Measurements from ENCODE around the gene ADCY9. TPM values are rescaled to one million over a fixed set of nuclear protein-coding genes. Genes with fewer than 3 reads are reported as not detected.
"Not testable (repeated sequence)": the region's sequence is repeated elsewhere in the genome, so short reads cannot be mapped to it uniquely, and the experiment has no call there.

The ADCY9 gene
- polyA plus RNA-seq, 1 donor from 2014 or later, result 6.3 TPM

- Histone ChIP-seq H3K4me3 (ENCODE audit: low read length) (no peak overlapping the region), H3K79me2 (replicated peaks; ENCODE audit: insufficient read depth, low read length) (no peaks in the 10 kb centered on the region), H3K9me2 (ENCODE audit: insufficient read depth, low read length) (no peaks in the 10 kb centered on the region), H3K9ac (ENCODE audit: low read length) (no peak overlapping the region), H3K36me3 (ENCODE audit: insufficient read depth, low read length) (no peaks in the 10 kb centered on the region), H3K9me3 (ENCODE audit: low read length) (no peaks in the 10 kb centered on the region), H3K27ac (ENCODE audit: low read length) (no peak overlapping the region), H3K27me3 (ENCODE audit: insufficient read depth, low read depth, low read length) (no peaks in the 10 kb centered on the region), H4K20me1 (ENCODE audit: insufficient read depth) (no peaks in the 10 kb centered on the region), H3F3A (ENCODE audit: insufficient read depth, low read length, poor library complexity, severe bottlenecking) (no peaks in the 10 kb centered on the region), H3K4me2 (ENCODE audit: low read length) (no peak overlapping the region), H2AFZ (ENCODE audit: low read depth, low read length) (no peak overlapping the region)
- no peak for TF ChIP-seq TAF1 (IDR thresholded peaks at IDR 0.05; ENCODE audit: low read depth)
- TF ChIP-seq CTCF (IDR thresholded peaks at IDR 0.05; ENCODE audit: poor library complexity, severe bottlenecking), result no peak
- TF ChIP-seq MXI1 (conservative IDR thresholded peaks at IDR 0.05; ENCODE audit: poor library complexity, severe bottlenecking), result no peak
- TF ChIP-seq EZH2 (IDR thresholded peaks at IDR 0.05; ENCODE audit: borderline replicate concordance, insufficient read depth, low read length, poor library complexity, severe bottlenecking), result no peak
- no peak for TF ChIP-seq REST (IDR thresholded peaks at IDR 0.05; ENCODE audit: borderline replicate concordance)
- TF ChIP-seq EP300 (conservative IDR thresholded peaks at IDR 0.05; ENCODE audit: poor library complexity, severe bottlenecking), result no peak
- TF ChIP-seq RAD21 (conservative IDR thresholded peaks at IDR 0.05), result no peak
- TF ChIP-seq POLR2AphosphoS5 (IDR thresholded peaks at IDR 0.05), result no peak
- TF ChIP-seq SMC3 (conservative IDR thresholded peaks at IDR 0.05; ENCODE audit: poor library complexity), result no peak
These were observed 154.8 kb downstream of the ADCY9 start for GRCh38 chr16:3961449-3961849.

GRCh38 chr16:3959926-3960590 is 156.2 kb downstream of the ADCY9 start:
- H3K4me2 ChIP-seq (ENCODE audit: low read length); H3K27me3 ChIP-seq (ENCODE audit: insufficient read depth, low read depth, low read length); H4K20me1 ChIP-seq (ENCODE audit: insufficient read depth); H2AFZ ChIP-seq (ENCODE audit: low read depth, low read length); H3F3A ChIP-seq (ENCODE audit: insufficient read depth, low read length, poor library complexity, severe bottlenecking); H3K36me3 ChIP-seq (ENCODE audit: insufficient read depth, low read length); H3K4me3 ChIP-seq (ENCODE audit: low read length); H3K9ac ChIP-seq (ENCODE audit: low read length); H3K9me2 ChIP-seq (ENCODE audit: insufficient read depth, low read length); H3K9me3 ChIP-seq (ENCODE audit: low read length); H3K27ac ChIP-seq (ENCODE audit: low read length); H3K79me2 ChIP-seq (replicated peaks; ENCODE audit: insufficient read depth, low read length): not testable (repeated sequence)

GRCh38 chr16:3959148-3959547 is 157.1 kb downstream of the ADCY9 start:
- TF ChIP-seq RAD21 (conservative IDR thresholded peaks at IDR 0.05), result no peak
- no peak for TF ChIP-seq EP300 (conservative IDR thresholded peaks at IDR 0.05; ENCODE audit: poor library complexity, severe bottlenecking)
- TF ChIP-seq REST (IDR thresholded peaks at IDR 0.05; ENCODE audit: borderline replicate concordance), result no peak
- no peak for TF ChIP-seq EZH2 (IDR thresholded peaks at IDR 0.05; ENCODE audit: borderline replicate concordance, insufficient read depth, low read length, poor library complexity, severe bottlenecking)
- no peak for TF ChIP-seq POLR2AphosphoS5 (IDR thresholded peaks at IDR 0.05)
- TF ChIP-seq CTCF (IDR thresholded peaks at IDR 0.05; ENCODE audit: poor library complexity, severe bottlenecking), result no peak
- no peak for TF ChIP-seq SMC3 (conservative IDR thresholded peaks at IDR 0.05; ENCODE audit: poor library complexity)
- no peak for TF ChIP-seq TAF1 (IDR thresholded peaks at IDR 0.05; ENCODE audit: low read depth)
- TF ChIP-seq MXI1 (conservative IDR thresholded peaks at IDR 0.05; ENCODE audit: poor library complexity, severe bottlenecking), result no peak
- no peak overlapping the region for H3K27ac ChIP-seq (ENCODE audit: low read length)
- H3K79me2 ChIP-seq (replicated peaks; ENCODE audit: insufficient read depth, low read length), result no peaks in the 10 kb centered on the region
- H3F3A ChIP-seq (ENCODE audit: insufficient read depth, low read length, poor library complexity, severe bottlenecking), result no peaks in the 10 kb centered on the region
- no peak overlapping the region for H3K9ac ChIP-seq (ENCODE audit: low read length)
- H3K4me3 ChIP-seq (ENCODE audit: low read length), result no peak overlapping the region
- H4K20me1 ChIP-seq (ENCODE audit: insufficient read depth), result no peaks in the 10 kb centered on the region
- no peaks in the 10 kb centered on the region for H3K9me2 ChIP-seq (ENCODE audit: insufficient read depth, low read length)
- no peaks in the 10 kb centered on the region for H3K9me3 ChIP-seq (ENCODE audit: low read length)
- H3K4me2 ChIP-seq (ENCODE audit: low read length), result no peak overlapping the region
- no peak overlapping the region for H2AFZ ChIP-seq (ENCODE audit: low read depth, low read length)
- no peaks in the 10 kb centered on the region for H3K36me3 ChIP-seq (ENCODE audit: insufficient read depth, low read length)
- H3K27me3 ChIP-seq (ENCODE audit: insufficient read depth, low read depth, low read length), result no peaks in the 10 kb centered on the region

All from neural cell (in vitro differentiated cells).